Thyroid gland (tissue), 4 donors: ENCODE results near the gene CDHR2. TPM values are rescaled to one million over a fixed set of nuclear protein-coding genes. Genes with fewer than 3 reads are reported as not detected.
A peak's percentile ranks its signal among the peaks of the same experiment; 100 is the strongest.
"Not testable (repeated sequence)": the region's sequence is repeated elsewhere in the genome, so short reads cannot be mapped to it uniquely, and the experiment has no call there.

Experiments
- DNase-seq, 2 donors: peaks; one replicate each; pipeline ENCODE4 v3.0.0-alpha.2; 2019
- H3K27ac ChIP-seq, 3 donors: fragments of 200-600 bp; sonication (generic); 1 replicate in 2 of 3; 2 replicates in 1 of 3; pipeline ENCODE4 v1.5.1; 2016 to 2019; ENCODE audit warnings: mild to moderate bottlenecking in 1 of 3, moderate library complexity in 1 of 3
- H3K27me3 ChIP-seq: fragments of 200-600 bp; sonication (generic); one replicate; pipeline ENCODE4 v1.5.1; 2019
- H3K36me3 ChIP-seq, 2 donors: fragments of 200-600 bp; sonication (generic); one replicate each; pipeline ENCODE4 v1.5.1; 2016 to 2019
- H3K4me1 ChIP-seq, 2 donors: fragments of 200-600 bp; sonication (generic); one replicate each; pipeline ENCODE4 v1.5.1; 2017 to 2019
- H3K4me3 ChIP-seq, 3 donors: fragments of 200-600 bp; sonication (generic); replicated peaks in 1 of 3; 1 replicate in 2 of 3; 2 replicates in 1 of 3; pipeline ENCODE4 v1.5.1; 2016; ENCODE audit warnings: mild to moderate bottlenecking in 1 of 3
- H3K9me3 ChIP-seq: fragments of 200-600 bp; sonication (generic); one replicate; pipeline ENCODE4 v1.5.1; 2017
- POLR2A ChIP-seq, 2 donors: fragments of 450-650 bp; IDR thresholded peaks; one replicate each; pipeline ENCODE4 v1.6.1; 2017; ENCODE audit warnings: antibody characterized with exemption in 2 of 2, mild to moderate bottlenecking in 2 of 2, moderate library complexity in 1 of 2
- WGBS, 2 donors: methylation state at CpG; one replicate each; pipeline ENCODE4 v1.1.5; 2017; 5-methylcytosine and 5-hydroxymethylcytosine counted together
- intact Hi-C: fragments of 100-400 bp; cut with DNase I; formaldehyde crosslinking; loops from one replicate; pipeline ENCODE4 v1.15.1; 2023
- total RNA-seq, 4 donors: library from RNA; depleted of rRNA; stranded (reverse); fragments of >200 nt; gene quantifications; one replicate each; pipeline ENCODE4 v1.2.3, GENCODE V29; 2016
- TF ChIP-seq, protein P1 (sequence below), 6 experiments: fragments of 200-600 bp in 3 of 6; fragments of 450-650 bp in 3 of 6; sonication (generic) in 3 of 6; IDR thresholded peaks; one replicate each; pipeline ENCODE4 v1.5.1; 2016 to 2019; ENCODE audit warnings: antibody characterized with exemption in 6 of 6, mild to moderate bottlenecking in 2 of 6, inconsistent platforms in 1 of 6, moderate library complexity in 1 of 6

Gene CDHR2
- total RNA-seq, 4 donors from 2014 or later = 0.11 TPM; not detected in 3

DNA sequence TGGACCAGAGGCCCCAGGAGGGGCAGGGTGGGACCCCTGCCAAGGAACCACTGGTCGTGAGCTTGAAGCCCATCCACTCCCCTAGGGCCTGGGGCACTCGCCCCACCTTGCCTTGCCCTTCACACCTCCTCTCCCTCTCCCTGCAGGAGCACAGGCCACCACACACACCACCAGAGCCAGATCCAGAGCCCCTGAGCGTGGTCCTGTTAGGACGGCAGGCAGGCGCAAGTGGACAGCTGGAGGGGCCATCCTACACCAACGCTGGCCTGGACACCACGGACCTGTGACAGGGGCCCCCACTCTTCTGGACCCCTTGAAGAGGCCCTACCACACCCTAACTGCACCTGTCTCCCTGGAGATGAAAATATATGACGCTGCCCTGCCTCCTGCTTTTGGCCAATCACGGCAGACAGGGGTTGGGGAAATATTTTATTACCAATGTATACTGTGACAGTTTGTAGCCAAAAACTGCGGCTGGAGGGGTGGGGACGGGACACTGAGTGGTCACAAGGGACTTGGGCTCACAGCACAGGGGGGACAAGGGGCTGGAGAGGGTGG is 46.3 kb downstream of the CDHR2 start:
- Histone ChIP-seq H3K27me3 (no peaks in the 10 kb centered on the region), H3K36me3 (no peaks in the 10 kb centered on the region), H3K27ac (no peak overlapping the region), H3K4me3 (no peak overlapping the region), H3K9me3 (no peaks in the 10 kb centered on the region), H3K4me1 (no peaks in the 10 kb centered on the region)
- intact Hi-C loops = no loop called here
- no peak for DNase-seq
- 82 to 90% methylated on average over 9 to 11 of the region's 11 CpGs for WGBS, 2 donors
- TF ChIP-seq, protein P1, sequence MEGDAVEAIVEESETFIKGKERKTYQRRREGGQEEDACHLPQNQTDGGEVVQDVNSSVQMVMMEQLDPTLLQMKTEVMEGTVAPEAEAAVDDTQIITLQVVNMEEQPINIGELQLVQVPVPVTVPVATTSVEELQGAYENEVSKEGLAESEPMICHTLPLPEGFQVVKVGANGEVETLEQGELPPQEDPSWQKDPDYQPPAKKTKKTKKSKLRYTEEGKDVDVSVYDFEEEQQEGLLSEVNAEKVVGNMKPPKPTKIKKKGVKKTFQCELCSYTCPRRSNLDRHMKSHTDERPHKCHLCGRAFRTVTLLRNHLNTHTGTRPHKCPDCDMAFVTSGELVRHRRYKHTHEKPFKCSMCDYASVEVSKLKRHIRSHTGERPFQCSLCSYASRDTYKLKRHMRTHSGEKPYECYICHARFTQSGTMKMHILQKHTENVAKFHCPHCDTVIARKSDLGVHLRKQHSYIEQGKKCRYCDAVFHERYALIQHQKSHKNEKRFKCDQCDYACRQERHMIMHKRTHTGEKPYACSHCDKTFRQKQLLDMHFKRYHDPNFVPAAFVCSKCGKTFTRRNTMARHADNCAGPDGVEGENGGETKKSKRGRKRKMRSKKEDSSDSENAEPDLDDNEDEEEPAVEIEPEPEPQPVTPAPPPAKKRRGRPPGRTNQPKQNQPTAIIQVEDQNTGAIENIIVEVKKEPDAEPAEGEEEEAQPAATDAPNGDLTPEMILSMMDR (IDR thresholded peaks at IDR 0.05) = no peak
- TF ChIP-seq POLR2A (IDR thresholded peaks at IDR 0.05) = no peak

- intact Hi-C loops = no loop called here
- no peak for DNase-seq
- Histone ChIP-seq H3K9me3 (no peaks in the 10 kb centered on the region), H3K36me3 (no peaks in the 10 kb centered on the region), H3K27me3 (no peaks in the 10 kb centered on the region), H3K4me3 (no peak overlapping the region), H3K27ac (no peak overlapping the region), H3K4me1 (no peaks in the 10 kb centered on the region)
- no peak for TF ChIP-seq POLR2A (IDR thresholded peaks at IDR 0.05)
- TF ChIP-seq, protein P1 (IDR thresholded peaks at IDR 0.05) = no peak
- WGBS, 2 donors = 79 to 88% methylated on average over 23 of the region's 23 CpGs
These were observed 47.0 kb downstream of the CDHR2 start for GRCh38 chr5:176596069-176596644.

GRCh38 chr5:176596689-176597416 is 47.7 kb downstream of the CDHR2 start:
- Histone ChIP-seq H3K27ac (no peak overlapping the region), H3K9me3 (no peaks in the 10 kb centered on the region), H3K36me3 (no peaks in the 10 kb centered on the region), H3K27me3 (no peaks in the 10 kb centered on the region), H3K4me1 (no peaks in the 10 kb centered on the region), H3K4me3 (no peak overlapping the region)
- TF ChIP-seq POLR2A (IDR thresholded peaks at IDR 0.05) = no peak
- TF ChIP-seq, protein P1 (IDR thresholded peaks at IDR 0.05) = peak in 2 of 6 experiments; percentile 13 to 31
- intact Hi-C loops = no loop called here
- WGBS, 2 donors = 4 to 9% methylated on average over 9 to 14 of the region's 98 CpGs
- peak; percentile 14 to 23 for DNase-seq

DNA sequence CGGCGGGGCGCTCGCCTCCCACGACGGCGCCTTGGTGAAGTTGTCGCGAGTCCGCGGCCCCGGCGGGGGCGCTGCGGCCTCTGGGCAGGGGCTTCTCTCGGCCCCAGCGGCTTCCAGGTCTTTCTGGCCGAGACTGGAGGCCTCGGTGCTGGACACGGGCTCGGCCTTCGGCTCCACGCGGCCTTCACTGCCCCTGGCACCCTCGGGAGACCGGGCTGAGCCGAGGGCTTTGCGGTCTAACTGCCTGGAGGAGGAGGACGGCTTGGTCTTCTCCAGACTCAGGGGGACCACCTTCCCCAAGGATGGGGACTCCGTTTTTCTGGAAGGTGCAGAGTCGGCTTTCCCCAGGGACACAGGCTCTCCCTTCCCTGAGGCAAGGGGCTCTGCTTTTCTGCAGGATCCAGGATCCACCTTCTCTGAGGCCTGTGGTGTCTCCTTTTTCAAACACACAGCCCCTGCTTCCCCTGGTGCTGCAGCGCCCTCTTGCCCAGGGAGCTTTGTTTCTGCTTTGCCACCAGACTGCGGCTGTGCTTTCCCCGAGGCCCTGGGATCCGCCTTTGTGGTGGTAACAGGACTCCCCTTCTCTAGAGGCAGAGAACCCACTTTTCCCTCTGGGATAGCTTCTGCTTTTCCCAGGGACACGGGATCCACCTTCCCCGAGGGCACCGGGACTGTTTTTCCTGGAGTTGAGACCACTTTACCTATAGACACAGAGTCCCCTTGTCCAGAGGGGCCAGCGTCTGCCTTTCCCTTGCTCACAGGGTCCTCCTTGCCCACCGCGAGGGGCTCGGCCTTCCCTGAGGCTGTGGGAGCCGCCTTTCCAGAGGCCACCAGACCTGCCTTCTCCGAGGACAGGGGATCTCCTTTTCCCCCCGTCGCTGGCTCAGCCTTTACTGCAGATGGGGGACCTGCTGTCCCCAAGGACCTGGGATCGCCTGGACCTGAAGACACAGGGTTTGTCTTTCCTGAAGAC is 48.6 kb downstream of the CDHR2 start:
- Histone ChIP-seq H3K9me3 (no peaks in the 10 kb centered on the region), H3K4me1 (no peaks in the 10 kb centered on the region), H3K4me3 (no peak overlapping the region), H3K27me3 (no peaks in the 10 kb centered on the region), H3K27ac (no peak overlapping the region), H3K36me3 (no peaks in the 10 kb centered on the region)
- TF ChIP-seq POLR2A (IDR thresholded peaks at IDR 0.05) = no peak
- TF ChIP-seq, protein P1 (IDR thresholded peaks at IDR 0.05) = no peak
- WGBS, 2 donors = 90 to 94% methylated on average over 17 to 21 of the region's 47 CpGs
- intact Hi-C loops = no loop called here
- no peak for DNase-seq

DNA sequence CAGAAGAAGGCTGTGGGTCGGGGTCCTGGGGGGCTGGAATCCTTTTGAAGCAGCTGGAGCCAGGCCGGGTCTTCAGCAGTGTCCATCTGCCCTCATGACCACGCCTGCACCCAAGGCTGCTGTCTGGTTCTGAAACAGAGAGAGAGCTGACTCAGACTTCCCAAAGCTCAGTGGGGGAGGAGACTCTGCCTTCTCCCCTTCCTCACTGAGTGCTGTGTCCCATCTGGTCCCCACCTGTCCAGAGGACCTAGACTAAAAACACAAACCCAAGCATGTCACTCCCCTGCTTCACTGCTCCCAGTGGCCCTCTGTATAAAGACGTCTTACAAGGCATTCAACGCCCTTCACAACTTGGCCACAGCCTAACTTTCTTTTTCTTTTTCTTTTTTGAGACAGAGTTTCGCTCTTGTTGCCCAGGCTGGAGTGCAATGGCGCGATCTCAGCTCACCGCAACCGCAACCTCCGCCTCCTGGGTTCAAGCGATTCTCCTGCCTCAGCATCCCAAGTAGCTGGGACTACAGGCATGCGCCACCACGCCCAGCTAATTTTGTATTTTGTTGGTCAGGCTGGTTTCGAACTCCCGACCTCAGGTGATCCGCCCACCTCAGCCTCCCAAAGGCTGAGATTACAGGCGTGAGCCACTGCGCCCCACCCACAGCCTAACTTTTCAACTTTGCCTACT is 50.7 kb downstream of the CDHR2 start:
- H3K27ac ChIP-seq, H3K36me3 ChIP-seq, H3K9me3 ChIP-seq, intact Hi-C loops, H3K27me3 ChIP-seq, H3K4me3 ChIP-seq, H3K4me1 ChIP-seq, DNase-seq: not testable (repeated sequence)
- WGBS, 2 donors = 91 to 97% methylated on average over 17 to 18 of the region's 19 CpGs
